Testis (tissue), 2 donors: ENCODE measurements around the gene HMCN1.

Source experiments
- CTCF ChIP-seq, 3 experiments: fragments of 450-650 bp in 2 of 3; fragments of 200-600 bp in 1 of 3; sonication (generic) in 1 of 3; IDR thresholded peaks; one replicate each; pipeline ENCODE4 v1.5.1; 2016 to 2019; ENCODE audit warnings: antibody characterized with exemption in 3 of 3, mild to moderate bottlenecking in 2 of 3, moderate library complexity in 1 of 3
- POLR2A ChIP-seq: fragments of 450-650 bp; IDR thresholded peaks from one replicate; pipeline ENCODE4 v1.6.1; 2017; ENCODE audit warnings: antibody characterized with exemption, mild to moderate bottlenecking, moderate library complexity

GRCh38 chr1:185871627-185872150 is 137.5 kb downstream of the HMCN1 start:
- no peak for TF ChIP-seq CTCF (IDR thresholded peaks at IDR 0.05)
- TF ChIP-seq POLR2A = no peak
